Measurements from ENCODE around the gene ARL4A. TPM values are rescaled to one million over a fixed set of nuclear protein-coding genes. Genes with fewer than 3 reads are reported as not detected.

Gene ARL4A
- total and polyA plus RNA-seq, 10 of the 15 experiments (the other 5 are each of a cell fraction or from before 2014, with no cell fraction given): 0.35 to 4.6 (median 2.7) TPM

DNA sequence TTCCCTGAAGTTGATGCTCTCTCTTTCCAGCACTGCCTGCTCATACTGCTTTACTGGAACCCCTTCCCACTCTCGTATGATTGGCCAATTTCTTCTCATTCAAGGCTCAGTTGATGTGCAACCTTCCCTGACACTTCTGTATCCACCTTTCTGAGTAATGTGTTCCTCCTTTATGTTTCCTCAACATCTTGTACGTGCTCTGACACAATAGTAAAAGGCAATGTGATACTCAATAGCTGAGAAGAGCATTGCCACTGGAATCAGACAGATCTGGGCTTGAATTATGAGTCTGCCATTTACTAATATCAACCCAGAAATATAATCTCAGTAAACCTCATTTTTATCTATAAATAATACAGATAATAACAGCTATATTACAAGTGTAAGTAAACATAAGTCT lies 34.7 kb downstream of the ARL4A start (continued):
- TF ChIP-seq, protein P1, sequence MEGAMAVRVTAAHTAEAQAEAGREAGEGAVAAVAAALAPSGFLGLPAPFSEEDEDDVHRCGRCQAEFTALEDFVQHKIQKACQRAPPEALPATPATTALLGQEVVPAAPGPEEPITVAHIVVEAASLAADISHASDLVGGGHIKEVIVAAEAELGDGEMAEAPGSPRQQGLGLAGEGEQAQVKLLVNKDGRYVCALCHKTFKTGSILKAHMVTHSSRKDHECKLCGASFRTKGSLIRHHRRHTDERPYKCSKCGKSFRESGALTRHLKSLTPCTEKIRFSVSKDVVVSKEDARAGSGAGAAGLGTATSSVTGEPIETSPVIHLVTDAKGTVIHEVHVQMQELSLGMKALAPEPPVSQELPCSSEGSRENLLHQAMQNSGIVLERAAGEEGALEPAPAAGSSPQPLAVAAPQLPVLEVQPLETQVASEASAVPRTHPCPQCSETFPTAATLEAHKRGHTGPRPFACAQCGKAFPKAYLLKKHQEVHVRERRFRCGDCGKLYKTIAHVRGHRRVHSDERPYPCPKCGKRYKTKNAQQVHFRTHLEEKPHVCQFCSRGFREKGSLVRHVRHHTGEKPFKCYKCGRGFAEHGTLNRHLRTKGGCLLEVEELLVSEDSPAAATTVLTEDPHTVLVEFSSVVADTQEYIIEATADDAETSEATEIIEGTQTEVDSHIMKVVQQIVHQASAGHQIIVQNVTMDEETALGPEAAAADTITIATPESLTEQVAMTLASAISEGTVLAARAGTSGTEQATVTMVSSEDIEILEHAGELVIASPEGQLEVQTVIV (IDR thresholded peaks at IDR 0.05; ENCODE audit: borderline replicate concordance, partially characterized antibody): no peak
- no peak for TF ChIP-seq PAX5 (IDR thresholded peaks at IDR 0.05; ENCODE audit: borderline replicate concordance, low read depth, low read length)
- TF ChIP-seq, protein P2, sequence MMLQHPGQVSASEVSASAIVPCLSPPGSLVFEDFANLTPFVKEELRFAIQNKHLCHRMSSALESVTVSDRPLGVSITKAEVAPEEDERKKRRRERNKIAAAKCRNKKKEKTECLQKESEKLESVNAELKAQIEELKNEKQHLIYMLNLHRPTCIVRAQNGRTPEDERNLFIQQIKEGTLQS (IDR thresholded peaks at IDR 0.05; ENCODE audit: borderline replicate concordance, extremely low read depth, low read depth, low read length): no peak

DNA sequence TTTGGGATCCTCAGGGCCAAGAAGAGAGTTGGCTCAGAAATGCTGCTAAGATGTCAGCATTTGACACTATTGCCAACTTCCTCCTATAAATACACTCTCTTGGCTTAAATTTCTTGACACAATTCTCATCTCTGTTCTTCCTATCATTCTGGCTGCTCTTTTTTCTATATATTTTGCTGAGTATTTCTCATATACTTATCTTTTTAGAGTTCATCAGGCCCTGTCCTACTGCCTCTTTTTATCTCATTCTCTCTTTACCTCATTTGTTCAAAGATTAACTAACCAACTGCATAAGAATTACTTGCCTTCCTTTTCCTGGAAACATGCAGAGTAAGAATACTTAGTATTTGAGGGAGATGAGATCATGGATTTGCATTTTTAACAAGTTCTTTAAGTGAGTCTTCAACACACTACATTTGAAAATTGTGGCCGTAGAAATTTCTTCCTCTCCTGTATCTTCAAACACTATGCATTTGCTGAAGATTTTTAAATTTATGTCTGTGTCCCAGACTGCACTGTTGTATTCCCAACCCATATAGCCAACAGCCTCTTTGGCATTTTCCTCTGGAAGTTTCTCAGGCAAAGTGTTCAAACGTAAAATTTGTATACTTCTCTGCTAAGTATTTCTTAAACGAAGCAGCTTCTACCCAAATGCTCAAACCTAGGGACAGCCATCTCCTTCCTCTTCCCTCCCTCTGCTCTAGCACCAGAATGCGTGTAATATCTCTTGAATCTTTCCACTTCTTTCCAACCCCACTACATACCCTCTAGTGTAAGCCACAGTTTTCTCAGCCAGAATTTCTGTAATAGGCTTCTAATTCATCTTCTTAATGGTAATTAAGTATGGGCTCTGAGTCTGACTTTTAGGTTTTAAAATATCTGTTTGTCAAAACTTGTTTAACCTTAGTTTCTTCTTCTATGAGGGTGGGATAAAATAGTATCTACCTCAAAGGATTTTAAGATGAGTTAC lies 35.5 kb downstream of the ARL4A start:
- no peak for DNase-seq (ENCODE audit: low read depth, low spot score)
- Histone ChIP-seq H3K79me2 (ENCODE audit: control insufficient read depth, insufficient read depth, low read length) (no peaks in the 10 kb centered on the region), H3K36me3 (ENCODE audit: control insufficient read depth in 2 of 2, insufficient read depth in 2 of 2, low read length in 1 of 2) (no peaks in the 10 kb centered on the region), H3K9me3 (replicated peaks; ENCODE audit: control insufficient read depth, insufficient read depth, low read length) (no peaks in the 10 kb centered on the region), H3K4me3 (no peak overlapping the region), H3K9ac (ENCODE audit: control insufficient read depth, insufficient read depth, low read length) (no peak overlapping the region), H3K27ac (ENCODE audit: control insufficient read depth, insufficient read depth) (no peak overlapping the region), H2AFZ (ENCODE audit: control insufficient read depth, low read depth, low read length) (no peak overlapping the region), H3K4me2 (ENCODE audit: control insufficient read depth, insufficient read depth) (no peak overlapping the region), H3K4me1 (ENCODE audit: control insufficient read depth, insufficient read depth, low read length) (no peaks in the 10 kb centered on the region), H4K20me1 (ENCODE audit: control insufficient read depth, insufficient read depth) (no peaks in the 10 kb centered on the region), H3K27me3 (replicated peaks in 1 of 2; ENCODE audit: control insufficient read depth in 2 of 2, insufficient read depth in 2 of 2, low read length in 1 of 2) (no peaks in the 10 kb centered on the region)
- FAIRE-seq: no peak
- SMC1A ChIA-PET (ENCODE audit: uncharacterized antibody, unreplicated experiment): no interaction called here
- BruUV-seq (replicated peaks): no TSS peak
- RAD21 ChIA-PET (ENCODE audit: unreplicated experiment): interaction anchor here (0.5 kb wide), 1 partner anchor 18 kb away, joined by 3 read pairs; no protein-coding TSS in a partner anchor
- 29% methylated on average over 4 of the region's 4 CpGs for WGBS (ENCODE audit: insufficient coverage, insufficient replicate concordance, low lambda C conversion rate, missing lambda C conversion rate)
- in situ Hi-C loops (cut with MboI) (no loop called here), intact Hi-C loops (cut with micrococcal nuclease; ENCODE audit: unreplicated experiment) (no loop called here)
- CTCF ChIA-PET: no interaction called here
- POLR2A ChIA-PET: interaction anchor here (0.7 kb wide), 1 partner anchor 516 kb away, joined by 4 read pairs; no protein-coding TSS in a partner anchor
- no peak for ATAC-seq
- TF ChIP-seq HCFC1 (IDR thresholded peaks at IDR 0.05; ENCODE audit: low read length) (no peak), TARDBP (IDR thresholded peaks at IDR 0.05; ENCODE audit: borderline replicate concordance) (no peak), HDGF (IDR thresholded peaks at IDR 0.05) (no peak), ASH2L (IDR thresholded peaks at IDR 0.05; ENCODE audit: borderline replicate concordance, low read depth) (no peak), NR2C2 (IDR thresholded peaks at IDR 0.05; ENCODE audit: borderline replicate concordance, control insufficient read depth, insufficient read length, low read depth) (no peak)
- TF ChIP-seq, protein P3, sequence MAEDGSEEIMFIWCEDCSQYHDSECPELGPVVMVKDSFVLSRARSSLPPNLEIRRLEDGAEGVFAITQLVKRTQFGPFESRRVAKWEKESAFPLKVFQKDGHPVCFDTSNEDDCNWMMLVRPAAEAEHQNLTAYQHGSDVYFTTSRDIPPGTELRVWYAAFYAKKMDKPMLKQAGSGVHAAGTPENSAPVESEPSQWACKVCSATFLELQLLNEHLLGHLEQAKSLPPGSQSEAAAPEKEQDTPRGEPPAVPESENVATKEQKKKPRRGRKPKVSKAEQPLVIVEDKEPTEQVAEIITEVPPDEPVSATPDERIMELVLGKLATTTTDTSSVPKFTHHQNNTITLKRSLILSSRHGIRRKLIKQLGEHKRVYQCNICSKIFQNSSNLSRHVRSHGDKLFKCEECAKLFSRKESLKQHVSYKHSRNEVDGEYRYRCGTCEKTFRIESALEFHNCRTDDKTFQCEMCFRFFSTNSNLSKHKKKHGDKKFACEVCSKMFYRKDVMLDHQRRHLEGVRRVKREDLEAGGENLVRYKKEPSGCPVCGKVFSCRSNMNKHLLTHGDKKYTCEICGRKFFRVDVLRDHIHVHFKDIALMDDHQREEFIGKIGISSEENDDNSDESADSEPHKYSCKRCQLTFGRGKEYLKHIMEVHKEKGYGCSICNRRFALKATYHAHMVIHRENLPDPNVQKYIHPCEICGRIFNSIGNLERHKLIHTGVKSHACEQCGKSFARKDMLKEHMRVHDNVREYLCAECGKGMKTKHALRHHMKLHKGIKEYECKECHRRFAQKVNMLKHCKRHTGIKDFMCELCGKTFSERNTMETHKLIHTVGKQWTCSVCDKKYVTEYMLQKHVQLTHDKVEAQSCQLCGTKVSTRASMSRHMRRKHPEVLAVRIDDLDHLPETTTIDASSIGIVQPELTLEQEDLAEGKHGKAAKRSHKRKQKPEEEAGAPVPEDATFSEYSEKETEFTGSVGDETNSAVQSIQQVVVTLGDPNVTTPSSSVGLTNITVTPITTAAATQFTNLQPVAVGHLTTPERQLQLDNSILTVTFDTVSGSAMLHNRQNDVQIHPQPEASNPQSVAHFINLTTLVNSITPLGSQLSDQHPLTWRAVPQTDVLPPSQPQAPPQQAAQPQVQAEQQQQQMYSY (CRISPR knock-in tag; IDR thresholded peaks at IDR 0.05): no peak
- TF ChIP-seq, protein P4, sequence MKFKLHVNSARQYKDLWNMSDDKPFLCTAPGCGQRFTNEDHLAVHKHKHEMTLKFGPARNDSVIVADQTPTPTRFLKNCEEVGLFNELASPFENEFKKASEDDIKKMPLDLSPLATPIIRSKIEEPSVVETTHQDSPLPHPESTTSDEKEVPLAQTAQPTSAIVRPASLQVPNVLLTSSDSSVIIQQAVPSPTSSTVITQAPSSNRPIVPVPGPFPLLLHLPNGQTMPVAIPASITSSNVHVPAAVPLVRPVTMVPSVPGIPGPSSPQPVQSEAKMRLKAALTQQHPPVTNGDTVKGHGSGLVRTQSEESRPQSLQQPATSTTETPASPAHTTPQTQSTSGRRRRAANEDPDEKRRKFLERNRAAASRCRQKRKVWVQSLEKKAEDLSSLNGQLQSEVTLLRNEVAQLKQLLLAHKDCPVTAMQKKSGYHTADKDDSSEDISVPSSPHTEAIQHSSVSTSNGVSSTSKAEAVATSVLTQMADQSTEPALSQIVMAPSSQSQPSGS (IDR thresholded peaks at IDR 0.05; ENCODE audit: low read length): no peak
